Mononuclear cell (primary cell): Measurements from ENCODE around the gene NPC1. TPM values are rescaled to one million over a fixed set of nuclear protein-coding genes. Genes with fewer than 3 reads are reported as not detected.
"Not testable (repeated sequence)": the region's sequence is repeated elsewhere in the genome, so short reads cannot be mapped to it uniquely, and the experiment has no call there.

Source experiments
- H3K27me3 ChIP-seq: 2 replicates; pipeline ENCODE4 v1.6.0; 2011; ENCODE audit warnings: low read length, control low read depth; ENCODE audit not compliant: insufficient read depth
- H3K4me1 ChIP-seq: 2 replicates; pipeline ENCODE4 v1.5.1; 2011; ENCODE audit warnings: mild to moderate bottlenecking, low read length, control low read depth; ENCODE audit not compliant: insufficient read depth
- H3K4me3 ChIP-seq: 2 replicates; pipeline ENCODE4 v1.5.1; 2011; ENCODE audit warnings: mild to moderate bottlenecking, low read length, moderate library complexity
- H3K9me3 ChIP-seq: 2 replicates; pipeline ENCODE4 v1.5.1; 2011; ENCODE audit warnings: low read depth, mild to moderate bottlenecking, control low read depth, low read length
- total RNA-seq: library from RNA; depleted of rRNA; stranded (reverse); fragments of >200 nt; gene quantifications from one replicate; pipeline ENCODE4 v1.2.3, GENCODE V29; 2012

Gene NPC1
- total RNA-seq, 1 donor: 50.5 TPM

GRCh38 chr18:23617412-23618014 is 31.2 kb upstream of the NPC1 start:
- peaks cover 34% of the 10 kb centered on the region for H3K27me3 ChIP-seq
- no peak overlapping the region for H3K4me3 ChIP-seq
- peaks cover 16% of the 10 kb centered on the region for H3K4me1 ChIP-seq
- H3K9me3 ChIP-seq: no peaks in the 10 kb centered on the region

GRCh38 chr18:23616258-23616657 is 30.0 kb upstream of the NPC1 start:
- Histone ChIP-seq H3K9me3 (no peaks in the 10 kb centered on the region), H3K4me1 (peaks cover 16% of the 10 kb centered on the region), H3K4me3 (no peak overlapping the region), H3K27me3 (peaks cover 25% of the 10 kb centered on the region)

- Histone ChIP-seq H3K9me3 (no peaks in the 10 kb centered on the region), H3K4me1 (peaks cover 16% of the 10 kb centered on the region), H3K4me3 (no peak overlapping the region), H3K27me3 (peaks cover 11% of the 10 kb centered on the region)
Measured at GRCh38 chr18:23614891-23615290, 28.6 kb upstream of the NPC1 start.

- H3K4me1 ChIP-seq: peaks cover 12% of the 10 kb centered on the region
- peaks cover 6% of the 10 kb centered on the region for H3K27me3 ChIP-seq
- H3K9me3 ChIP-seq: no peaks in the 10 kb centered on the region
- no peak overlapping the region for H3K4me3 ChIP-seq
Measured at GRCh38 chr18:23614413-23614812, 28.1 kb upstream of the NPC1 start.

GRCh38 chr18:23613091-23613475 is 26.8 kb upstream of the NPC1 start:
- not testable (repeated sequence) for H3K4me3 ChIP-seq, H3K4me1 ChIP-seq, H3K9me3 ChIP-seq, H3K27me3 ChIP-seq

GRCh38 chr18:23612434-23613090 is 26.3 kb upstream of the NPC1 start:
- Histone ChIP-seq H3K9me3 (no peaks in the 10 kb centered on the region), H3K27me3 (no peaks in the 10 kb centered on the region), H3K4me1 (no peaks in the 10 kb centered on the region), H3K4me3 (no peak overlapping the region)

GRCh38 chr18:23609390-23610023 is 23.2 kb upstream of the NPC1 start:
- no peaks in the 10 kb centered on the region for H3K9me3 ChIP-seq
- H3K4me1 ChIP-seq: no peaks in the 10 kb centered on the region
- H3K27me3 ChIP-seq: no peaks in the 10 kb centered on the region
- no peak overlapping the region for H3K4me3 ChIP-seq

GRCh38 chr18:23608211-23608610 is 21.9 kb upstream of the NPC1 start:
- H3K9me3 ChIP-seq: no peaks in the 10 kb centered on the region
- H3K4me3 ChIP-seq: no peak overlapping the region
- H3K27me3 ChIP-seq: no peaks in the 10 kb centered on the region
- H3K4me1 ChIP-seq: no peaks in the 10 kb centered on the region

- no peaks in the 10 kb centered on the region for H3K27me3 ChIP-seq
- H3K4me3 ChIP-seq: no peak overlapping the region
- no peaks in the 10 kb centered on the region for H3K9me3 ChIP-seq
Measured at GRCh38 chr18:23605941-23606340, 19.6 kb upstream of the NPC1 start.

GRCh38 chr18:23599809-23600208 is 13.5 kb upstream of the NPC1 start:
- Histone ChIP-seq H3K4me3 (no peak overlapping the region), H3K9me3 (no peaks in the 10 kb centered on the region), H3K27me3 (no peaks in the 10 kb centered on the region), H3K4me1 (peaks cover 13% of the 10 kb centered on the region)

More at GRCh38 chr18:23605941-23606340, 19.6 kb upstream of the NPC1 start:
- H3K4me1 ChIP-seq: no peaks in the 10 kb centered on the region

- Histone ChIP-seq H3K4me3 (no peak overlapping the region), H3K9me3 (no peaks in the 10 kb centered on the region), H3K4me1 (peaks cover 27% of the 10 kb centered on the region), H3K27me3 (no peaks in the 10 kb centered on the region)
Measured at GRCh38 chr18:23596183-23596582, 9.9 kb upstream of the NPC1 start.

GRCh38 chr18:23595591-23595990 is 9.3 kb upstream of the NPC1 start:
- H3K27me3 ChIP-seq: no peaks in the 10 kb centered on the region
- no peak overlapping the region for H3K4me3 ChIP-seq
- peaks cover 27% of the 10 kb centered on the region for H3K4me1 ChIP-seq
- no peaks in the 10 kb centered on the region for H3K9me3 ChIP-seq

- Histone ChIP-seq H3K27me3 (no peaks in the 10 kb centered on the region), H3K4me1 (peaks cover 27% of the 10 kb centered on the region), H3K9me3 (no peaks in the 10 kb centered on the region), H3K4me3 (no peak overlapping the region)
Measured at GRCh38 chr18:23593720-23594119, 7.4 kb upstream of the NPC1 start.

- H3K4me1 ChIP-seq: peaks cover 27% of the 10 kb centered on the region
- H3K27me3 ChIP-seq: no peaks in the 10 kb centered on the region
- H3K4me3 ChIP-seq: no peak overlapping the region
- H3K9me3 ChIP-seq: no peaks in the 10 kb centered on the region
Measured at GRCh38 chr18:23592911-23593310, 6.6 kb upstream of the NPC1 start.

GRCh38 chr18:23591011-23591410 is 4.7 kb upstream of the NPC1 start:
- H3K4me1 ChIP-seq: peaks cover 26% of the 10 kb centered on the region
- no peak overlapping the region for H3K4me3 ChIP-seq
- no peaks in the 10 kb centered on the region for H3K9me3 ChIP-seq
- no peaks in the 10 kb centered on the region for H3K27me3 ChIP-seq
